HEK293 (cell line): ENCODE measurements around the gene STYXL1.

Experiments used
- CTCF ChIA-PET: fragments of 350-600 bp; formaldehyde crosslinking; extraction: SDS; loops from one replicate; lab custom pipeline; 2021; ENCODE audit warnings: antibody characterized with exemption; lab: Yijun Ruan, JAX
- POLR2A ChIA-PET: fragments of 300-600 bp; formaldehyde crosslinking; extraction: SDS; loops from one replicate; lab custom pipeline; 2020; ENCODE audit warnings: antibody characterized with exemption, inconsistent platforms; lab: Yijun Ruan, JAX
- H3K27ac ChIP-seq: fragments of 200-500 bp; sonication (Bioruptor generic); 2 replicates; pipeline ENCODE4 v1.5.1; 2014; ENCODE audit warnings: low read depth, low read length, control low read depth, inconsistent platforms; ENCODE audit errors: extremely low read depth
- H3K36me3 ChIP-seq, 2 experiments: fragments of 200-500 bp in 1 of 2; sonication (Bioruptor generic) in 1 of 2; 1 replicate in 1 of 2; 2 replicates in 1 of 2; pipeline ENCODE4 v1.5.1; 2014 to 2017; ENCODE audit warnings: inconsistent platforms in 2 of 2, low read length in 2 of 2; ENCODE audit not compliant: control insufficient read depth in 2 of 2, insufficient read depth in 1 of 2
- H3K4me1 ChIP-seq: fragments of 200-500 bp; sonication (Bioruptor generic); 2 replicates; pipeline ENCODE4 v1.5.1; 2014; ENCODE audit warnings: mild to moderate bottlenecking, low read length, inconsistent platforms; ENCODE audit not compliant: control insufficient read depth, insufficient read depth
- H3K4me3 ChIP-seq: 2 replicates; pipeline ENCODE4 v1.5.1; 2011; ENCODE audit warnings: low read depth, mild to moderate bottlenecking, control low read depth, low read length, moderate library complexity
- H3K9me3 ChIP-seq: fragments of 200-500 bp; sonication (Bioruptor generic); 2 replicates; pipeline ENCODE4 v1.5.1; 2014; ENCODE audit warnings: low read depth, low read length, inconsistent platforms; ENCODE audit not compliant: control insufficient read depth, insufficient read depth
- GFI1B ChIP-seq: fragments of 450-650 bp; formaldehyde crosslinking; IDR thresholded peaks from 2 replicates; pipeline ENCODE4 v1.5.1; 2016; ENCODE audit warnings: missing biosample characterization, missing genetic modification characterization
- PRDM2 ChIP-seq: fragments of 450-650 bp; formaldehyde crosslinking; IDR thresholded peaks from 2 replicates; pipeline ENCODE4 v1.5.1; 2016; ENCODE audit warnings: missing biosample characterization, missing genetic modification characterization, borderline replicate concordance
- SETDB1 ChIP-seq: IDR thresholded peaks from one replicate; pipeline ENCODE4 v1.6.1; 2017; ENCODE audit warnings: mild to moderate bottlenecking, low read length, moderate library complexity, mixed read lengths; ENCODE audit not compliant: insufficient read length
- ZBTB17 ChIP-seq: fragments of 450-650 bp; formaldehyde crosslinking; IDR thresholded peaks from 2 replicates; pipeline ENCODE4 v1.5.1; 2016; ENCODE audit warnings: missing biosample characterization, missing genetic modification characterization
- ZFP69B ChIP-seq: fragments of 450-650 bp; formaldehyde crosslinking; IDR thresholded peaks from 2 replicates; pipeline ENCODE4 v1.5.1; 2016; ENCODE audit warnings: missing biosample characterization, missing genetic modification characterization
- ZNF37A ChIP-seq: fragments of 450-650 bp; IDR thresholded peaks from 2 replicates; pipeline ENCODE4 v1.5.1; 2018; ENCODE audit warnings: missing biosample characterization, missing genetic modification characterization
- ZNF473 ChIP-seq: fragments of 450-650 bp; formaldehyde crosslinking; IDR thresholded peaks from 2 replicates; pipeline ENCODE4 v1.5.1; 2017; ENCODE audit warnings: missing biosample characterization, missing genetic modification characterization
- ZNF558 ChIP-seq: fragments of 450-650 bp; formaldehyde crosslinking; IDR thresholded peaks from 2 replicates; pipeline ENCODE4 v1.5.1; 2016; ENCODE audit warnings: missing biosample characterization, missing genetic modification characterization
- ZNF701 ChIP-seq: fragments of 450-650 bp; formaldehyde crosslinking; IDR thresholded peaks from 2 replicates; pipeline ENCODE4 v1.5.1; 2016; ENCODE audit warnings: missing biosample characterization, missing genetic modification characterization
- TF ChIP-seq, protein P1 (sequence below): fragments of 450-650 bp; formaldehyde crosslinking; IDR thresholded peaks from 2 replicates; pipeline ENCODE4 v1.5.0; 2017; ENCODE audit warnings: missing biosample characterization, missing genetic modification characterization, borderline replicate concordance

Gene STYXL1

DNA sequence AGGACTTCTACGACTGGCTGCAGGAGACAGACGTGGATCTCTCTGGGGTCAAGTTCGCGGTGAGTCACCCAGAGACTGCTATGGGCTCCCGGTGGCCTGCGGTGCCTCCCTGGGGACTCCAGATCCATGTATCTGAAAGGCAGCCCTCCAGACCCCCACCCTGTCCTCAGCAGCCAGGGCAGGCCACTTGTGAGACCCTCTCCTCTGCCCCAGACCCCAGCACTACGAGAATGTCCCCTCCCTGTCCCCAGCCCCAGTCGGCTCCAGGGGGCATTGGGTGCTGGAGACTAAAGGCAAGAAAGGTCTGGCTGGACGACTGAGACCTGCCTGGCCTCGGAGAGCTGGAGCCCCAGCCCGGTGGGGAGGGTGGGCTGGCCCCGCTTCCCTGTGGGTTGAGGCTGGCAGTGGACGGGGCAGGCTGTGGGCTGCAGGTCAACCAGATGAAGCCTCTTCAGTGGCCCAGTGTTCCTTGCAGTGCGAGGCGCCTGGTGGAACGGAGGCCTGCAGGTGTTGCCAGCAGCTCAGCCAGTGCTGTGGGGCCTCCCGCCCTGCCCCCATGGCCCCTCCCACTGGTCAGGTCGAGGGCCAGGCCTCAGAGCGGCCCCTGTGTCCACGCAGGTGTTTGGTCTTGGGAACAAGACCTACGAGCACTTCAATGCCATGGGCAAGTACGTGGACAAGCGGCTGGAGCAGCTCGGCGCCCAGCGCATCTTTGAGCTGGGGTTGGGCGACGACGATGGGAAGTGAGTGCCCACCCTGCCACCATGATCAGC, 67.2 kb downstream of the STYXL1 start (continued):
- no peak for TF ChIP-seq PRDM2 (tag by site-specific recombination)
- no peak for TF ChIP-seq GFI1B (tag by site-specific recombination)
- TF ChIP-seq ZNF701 (tag by site-specific recombination) = no peak
- TF ChIP-seq ZFP69B (tag by site-specific recombination) = no peak
- TF ChIP-seq ZNF37A (tag by site-specific recombination) = no peak
- TF ChIP-seq SETDB1 = no peak
- TF ChIP-seq ZNF558 (tag by site-specific recombination) = no peak
- no peak for TF ChIP-seq ZBTB17 (tag by site-specific recombination)

GRCh38 chr7:75979759-75980429, 67.9 kb downstream of the STYXL1 start:
- POLR2A ChIA-PET = no interaction called here
- Histone ChIP-seq H3K9me3 (no peaks in the 10 kb centered on the region), H3K36me3 (peaks cover 0 to 31% of the 10 kb centered on the region in 2 experiments; a peak in 2 of 3 replicates), H3K27ac (no peak overlapping the region), H3K4me3 (no peak overlapping the region), H3K4me1 (no peaks in the 10 kb centered on the region)
- no peak for TF ChIP-seq ZNF473 (tag by site-specific recombination)
- CTCF ChIA-PET = no interaction called here

DNA sequence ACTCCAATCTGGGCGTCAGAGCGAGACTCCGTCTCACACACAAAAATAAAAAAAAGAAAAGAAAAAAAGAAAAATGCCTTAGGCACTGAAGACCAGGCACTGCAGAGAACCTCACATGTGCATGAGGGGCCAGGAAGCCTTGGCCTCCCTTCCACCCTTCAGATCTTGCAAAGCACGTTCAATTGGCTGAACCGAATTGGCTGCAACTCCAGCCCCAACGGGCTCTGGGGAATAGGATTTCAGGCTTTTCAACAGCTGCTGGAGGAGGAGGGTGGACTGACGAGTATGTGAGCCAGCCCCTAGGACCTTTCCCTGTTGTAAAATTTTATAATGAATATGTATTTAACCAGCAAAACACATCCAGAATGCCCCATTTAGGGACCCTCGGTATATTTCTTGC, 70.1 kb downstream of the STYXL1 start:
- peaks cover 3 to 22% of the 10 kb centered on the region in 2 experiments; a peak in 2 of 3 replicates for H3K36me3 ChIP-seq
- H3K4me1 ChIP-seq = no peaks in the 10 kb centered on the region
- no peak overlapping the region for H3K4me3 ChIP-seq
- POLR2A ChIA-PET = no interaction called here
- no peaks in the 10 kb centered on the region for H3K9me3 ChIP-seq
- H3K27ac ChIP-seq = no peak overlapping the region
- CTCF ChIA-PET = no interaction called here
- TF ChIP-seq, protein P1, sequence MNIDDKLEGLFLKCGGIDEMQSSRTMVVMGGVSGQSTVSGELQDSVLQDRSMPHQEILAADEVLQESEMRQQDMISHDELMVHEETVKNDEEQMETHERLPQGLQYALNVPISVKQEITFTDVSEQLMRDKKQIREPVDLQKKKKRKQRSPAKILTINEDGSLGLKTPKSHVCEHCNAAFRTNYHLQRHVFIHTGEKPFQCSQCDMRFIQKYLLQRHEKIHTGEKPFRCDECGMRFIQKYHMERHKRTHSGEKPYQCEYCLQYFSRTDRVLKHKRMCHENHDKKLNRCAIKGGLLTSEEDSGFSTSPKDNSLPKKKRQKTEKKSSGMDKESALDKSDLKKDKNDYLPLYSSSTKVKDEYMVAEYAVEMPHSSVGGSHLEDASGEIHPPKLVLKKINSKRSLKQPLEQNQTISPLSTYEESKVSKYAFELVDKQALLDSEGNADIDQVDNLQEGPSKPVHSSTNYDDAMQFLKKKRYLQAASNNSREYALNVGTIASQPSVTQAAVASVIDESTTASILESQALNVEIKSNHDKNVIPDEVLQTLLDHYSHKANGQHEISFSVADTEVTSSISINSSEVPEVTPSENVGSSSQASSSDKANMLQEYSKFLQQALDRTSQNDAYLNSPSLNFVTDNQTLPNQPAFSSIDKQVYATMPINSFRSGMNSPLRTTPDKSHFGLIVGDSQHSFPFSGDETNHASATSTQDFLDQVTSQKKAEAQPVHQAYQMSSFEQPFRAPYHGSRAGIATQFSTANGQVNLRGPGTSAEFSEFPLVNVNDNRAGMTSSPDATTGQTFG (tag by site-specific recombination) = no peak
- TF ChIP-seq, all 188 proteins: peak for 0
